K562 treated with DMSO at 1 percent for 24 hours (cell line): ENCODE measurements around the gene USP20. TPM values are rescaled to one million over a fixed set of nuclear protein-coding genes. Genes with fewer than 3 reads are reported as not detected.

Experiments
- total RNA-seq: library from RNA; unstranded; fragments of 300-600 nt; gene quantifications from 2 replicates; pipeline ENCODE4 v1.2.3, GENCODE V29; 2022; ENCODE audit warnings: low read depth; ENCODE audit not compliant: insufficient read depth

USP20 gene
- 161 TPM in 2 replicates for total RNA-seq

DNA sequence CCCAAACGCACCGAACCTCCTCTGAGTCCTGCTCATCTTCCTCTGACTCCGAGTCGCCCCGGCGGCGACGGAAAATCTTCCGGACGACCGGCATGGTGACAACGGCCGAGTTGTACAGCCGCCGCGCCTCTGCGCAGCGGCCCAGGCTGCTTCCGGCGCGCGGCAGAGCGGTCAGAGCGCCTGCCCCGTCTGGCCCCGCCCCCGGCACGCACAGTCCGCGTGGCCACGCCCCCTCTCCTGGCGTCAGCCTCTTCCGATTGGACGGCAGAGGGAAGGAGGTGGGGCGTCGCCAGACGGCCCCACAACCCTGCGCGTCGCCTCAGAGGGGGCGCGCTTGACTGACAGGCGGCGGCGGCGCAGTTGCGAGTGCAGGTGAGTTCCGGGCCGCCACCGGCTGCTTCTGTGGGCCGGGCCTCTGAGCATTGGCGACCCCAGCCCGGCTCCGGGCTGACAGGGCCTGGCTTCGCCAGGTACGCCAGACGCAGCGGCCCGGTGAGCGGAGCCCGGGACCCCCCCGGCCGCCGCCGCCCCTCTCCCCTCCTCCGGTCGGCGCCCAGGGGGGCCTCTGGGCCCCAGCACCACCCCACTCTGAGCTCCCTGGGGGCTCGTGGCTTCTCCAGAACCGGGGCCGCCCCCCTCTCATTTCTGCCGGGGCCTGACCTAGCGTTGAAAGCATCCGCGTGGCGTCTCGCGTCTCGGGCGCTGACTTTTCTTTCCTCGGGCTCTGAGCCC, at the start of gene USP20, which contains the start of gene C9orf78:
TSS of gene USP20 (plus strand) at position 331 of the 732 bp plus-strand sequence. CDS start 17,098 bp downstream, outside the sequence.
TSS of gene C9orf78 (minus strand) at position 148 of the 732 bp plus-strand sequence. CDS start at position 94, 54 bp downstream.

DNA sequence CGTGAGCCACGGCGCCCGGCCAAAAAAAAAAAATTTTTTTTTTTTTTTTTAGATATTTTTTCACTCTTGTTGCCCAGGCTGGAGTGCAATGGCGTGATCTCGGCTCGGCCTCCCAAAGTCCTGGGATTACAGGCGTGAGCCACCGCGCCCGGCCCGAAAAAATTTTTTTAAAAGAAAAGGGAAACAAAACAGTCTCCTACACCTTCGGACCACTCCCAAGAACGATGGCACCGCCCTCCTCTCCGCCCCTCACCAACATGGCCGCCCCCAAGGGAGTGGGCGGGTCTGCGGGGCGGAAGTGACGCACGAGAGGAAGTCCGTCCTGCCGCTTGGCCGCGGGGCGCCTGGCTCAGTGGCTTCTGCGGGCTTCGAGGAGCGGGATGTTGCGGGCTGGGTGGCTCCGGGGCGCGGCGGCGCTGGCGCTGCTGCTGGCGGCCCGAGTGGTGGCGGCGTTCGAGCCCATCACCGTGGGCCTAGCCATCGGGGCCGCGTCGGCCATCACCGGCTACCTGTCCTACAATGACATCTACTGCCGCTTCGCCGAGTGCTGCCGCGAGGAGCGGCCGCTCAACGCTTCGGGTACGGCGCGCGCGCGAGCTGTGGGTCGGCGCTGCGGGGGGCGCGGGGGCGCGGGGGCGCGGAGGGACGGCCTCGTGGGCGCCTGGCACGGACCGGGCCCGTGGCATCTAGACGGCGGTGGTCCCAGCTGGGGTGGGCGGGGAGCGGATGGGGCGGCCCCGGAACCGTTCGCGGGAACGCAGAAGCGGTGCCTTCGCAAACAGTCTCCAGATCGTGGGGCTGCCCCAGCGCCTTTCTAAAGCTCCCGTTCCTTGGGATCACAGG, 32.2 kb upstream of the USP20 start, which contains the start of gene TOR1B:
TSS of gene TOR1B (plus strand) at position 352 of the 843 bp plus-strand sequence. CDS start at position 381, 29 bp downstream.

DNA sequence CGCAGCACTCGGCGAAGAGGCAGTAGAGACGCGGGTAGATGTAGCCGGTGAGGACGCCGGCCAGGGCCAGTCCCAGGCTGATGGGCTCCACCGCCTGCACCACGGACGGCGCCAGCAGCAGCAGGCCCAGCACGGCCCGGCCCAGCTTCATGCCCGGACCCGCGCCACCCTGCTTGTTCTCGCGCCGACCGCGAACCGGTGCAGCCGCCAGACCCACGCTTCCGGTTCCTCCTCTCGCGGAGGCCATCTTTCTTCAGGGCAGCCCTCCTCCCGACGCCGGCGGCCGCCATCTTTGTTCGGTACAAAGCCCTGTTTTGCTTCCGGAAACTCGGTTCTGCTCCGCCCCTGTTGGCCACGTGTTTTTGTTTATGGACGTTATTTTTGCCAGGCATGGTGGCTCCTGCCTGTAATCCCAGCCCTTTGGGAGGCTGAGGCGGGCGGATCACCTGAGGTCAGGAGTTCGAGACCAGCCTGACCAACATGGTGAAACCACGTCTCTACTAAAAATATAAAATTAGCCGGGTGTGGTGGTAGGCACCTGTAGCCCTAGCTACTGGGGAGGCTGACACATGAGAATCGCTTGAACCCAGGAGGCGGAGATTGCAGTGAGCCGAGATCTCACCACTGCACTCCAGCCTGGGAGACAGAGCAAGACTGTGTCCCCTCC, 11.2 kb upstream of the USP20 start, which contains the start of gene TOR1A:
TSS of gene TOR1A (minus strand) at position 202 of the 667 bp plus-strand sequence. CDS start at position 151, 51 bp downstream.

Other genes with a start within 250 kb of the USP20 start
- not detected in 2 replicates for gene C9orf50, start 214.4 kb upstream of the USP20 start, total RNA-seq
- 57.5 and 61.6 TPM in 2 replicates for gene NTMT1, start 209.3 kb upstream of the USP20 start, total RNA-seq
- 24.0 and 26.7 TPM in 2 replicates for gene ASB6, start 193.3 kb upstream of the USP20 start, total RNA-seq
- not detected in 2 replicates for gene PRRX2, start 169.8 kb upstream of the USP20 start, total RNA-seq
- 0.37 and 0.60 TPM in 2 replicates for gene PTGES, start 82.4 kb upstream of the USP20 start, total RNA-seq
- gene TOR1B, start 32.3 kb upstream of the USP20 start, total RNA-seq = 55.1 TPM in 2 replicates
- gene TOR1A, start 11.3 kb upstream of the USP20 start, total RNA-seq = 71.6 and 71.7 TPM in 2 replicates
- gene C9orf78, start 183 bp upstream of the USP20 start, total RNA-seq = 87.3 and 89.2 TPM in 2 replicates
- gene FNBP1, start 207.7 kb downstream of the USP20 start, total RNA-seq = 14.3 and 16.3 TPM in 2 replicates
- gene GPR107, start 218.4 kb downstream of the USP20 start, total RNA-seq = 23.6 and 26.9 TPM in 2 replicates